GM19023 (cell line): ENCODE data around the gene IFNAR1.
A peak's percentile ranks its signal among the peaks of the same experiment; 100 is the strongest.

Source experiments
- ATAC-seq: cut with Tn5 transposase; IDR thresholded peaks from one replicate; pipeline ENCODE4 v1.9.1; 2021; ENCODE audit warnings: mild to moderate bottlenecking, moderate library complexity; ENCODE audit not compliant: unreplicated experiment

IFNAR1 gene

GRCh38 chr21:33396951-33397350 is 72.2 kb downstream of the IFNAR1 start:
- no peak for ATAC-seq

GRCh38 chr21:33397717-33398116 is 72.9 kb downstream of the IFNAR1 start:
- ATAC-seq = no peak

GRCh38 chr21:33398361-33398760 is 73.6 kb downstream of the IFNAR1 start:
- no peak for ATAC-seq

GRCh38 chr21:33401630-33401992 is 76.8 kb downstream of the IFNAR1 start:
- ATAC-seq = no peak

- no peak for ATAC-seq
Measured at GRCh38 chr21:33402001-33402979, 77.5 kb downstream of the IFNAR1 start.

GRCh38 chr21:33403128-33403785 is 78.5 kb downstream of the IFNAR1 start, which contains the start of gene IFNGR2:
IFNGR2 (plus strand) TSS chr21:33403413; CDS start chr21:33403544, 131 bp downstream.
- ATAC-seq = peak; percentile 40

- peak; percentile 22 for ATAC-seq
Measured at GRCh38 chr21:33403786-33404585, 79.2 kb downstream of the IFNAR1 start.

- no peak for ATAC-seq
Measured at GRCh38 chr21:33406493-33406892, 81.7 kb downstream of the IFNAR1 start.
